AG08396 (cell line): ENCODE results near the gene LAYN.

Source experiments
- DNase-seq: peaks from one replicate; pipeline ENCODE4 v3.0.0; 2012; ENCODE audit warnings: low spot score, mixed read lengths

The LAYN gene

DNA sequence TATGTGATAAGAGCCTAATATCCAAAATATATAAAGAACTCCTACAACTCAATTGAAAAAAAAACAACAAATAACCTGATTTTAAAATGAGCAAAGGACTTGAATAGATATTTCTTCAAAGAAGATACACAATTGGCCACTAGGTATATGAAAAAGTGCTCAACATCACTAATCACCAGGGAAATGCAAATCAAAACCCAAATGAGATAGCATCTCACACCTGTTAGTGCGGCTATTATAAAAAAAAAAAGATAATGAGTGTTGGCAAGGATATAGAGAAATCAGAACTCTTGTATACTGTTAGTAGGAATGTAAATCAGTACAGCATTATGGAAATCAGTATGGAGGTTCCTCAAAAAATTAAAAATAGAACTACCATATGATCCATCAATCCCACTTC lies 55.8 kb downstream of the LAYN start:
- DNase-seq = no peak

DNA sequence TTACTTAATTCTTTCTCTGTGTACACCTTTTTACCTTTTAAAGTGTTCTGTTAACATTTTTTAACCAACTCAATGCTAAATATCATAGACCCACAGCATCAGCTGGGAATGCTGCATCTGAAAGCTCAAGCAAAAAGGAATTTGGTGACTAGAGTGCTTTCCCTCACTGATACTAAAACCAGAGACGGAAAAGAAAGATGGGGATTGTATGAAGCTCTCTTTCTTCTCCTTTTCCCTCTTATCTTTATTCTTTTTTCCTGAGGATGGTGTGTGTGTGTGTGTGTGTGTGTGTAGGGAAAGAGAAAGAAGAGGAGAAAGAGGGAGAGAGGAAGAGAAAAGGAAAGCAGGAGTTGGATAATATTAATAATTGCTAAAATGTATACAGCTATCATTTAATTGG lies 57.6 kb downstream of the LAYN start:
- no peak for DNase-seq

DNA sequence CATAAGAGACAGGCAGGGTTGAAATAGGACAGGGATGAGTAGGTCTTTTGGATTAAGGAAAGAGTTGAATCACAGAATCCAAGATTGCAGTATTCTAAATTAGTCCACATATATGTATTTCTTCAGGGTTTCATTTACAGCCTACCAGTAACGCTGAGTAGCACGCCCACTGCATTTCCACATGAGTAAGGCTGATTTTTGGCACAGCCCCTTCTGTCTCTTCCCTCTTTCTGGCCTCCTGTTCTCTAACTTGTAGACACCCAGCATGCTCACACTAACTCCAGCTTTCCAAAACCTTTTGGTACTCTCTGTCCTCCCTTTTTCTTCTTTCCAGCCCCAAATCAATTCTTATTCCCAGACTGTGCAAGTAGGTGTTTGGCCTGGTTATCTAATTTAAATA lies 58.0 kb downstream of the LAYN start:
- no peak for DNase-seq

DNA sequence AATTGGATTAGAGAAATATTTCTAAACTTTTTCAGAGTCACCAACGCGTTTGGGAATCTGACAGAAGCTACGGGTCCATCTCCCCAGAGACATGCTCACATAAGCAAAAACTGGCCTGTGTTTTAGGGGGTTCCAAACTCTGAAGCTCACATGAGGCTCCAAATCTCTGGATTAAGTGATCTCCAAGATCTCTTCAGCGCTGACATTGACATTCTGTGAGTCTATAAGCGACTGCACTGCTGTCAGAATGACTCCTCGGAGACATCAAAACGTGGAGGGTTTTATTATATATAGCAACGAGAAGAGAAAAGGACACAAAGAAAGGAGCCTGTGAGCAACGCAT lies 61.1 kb downstream of the LAYN start:
- DNase-seq = no peak

DNA sequence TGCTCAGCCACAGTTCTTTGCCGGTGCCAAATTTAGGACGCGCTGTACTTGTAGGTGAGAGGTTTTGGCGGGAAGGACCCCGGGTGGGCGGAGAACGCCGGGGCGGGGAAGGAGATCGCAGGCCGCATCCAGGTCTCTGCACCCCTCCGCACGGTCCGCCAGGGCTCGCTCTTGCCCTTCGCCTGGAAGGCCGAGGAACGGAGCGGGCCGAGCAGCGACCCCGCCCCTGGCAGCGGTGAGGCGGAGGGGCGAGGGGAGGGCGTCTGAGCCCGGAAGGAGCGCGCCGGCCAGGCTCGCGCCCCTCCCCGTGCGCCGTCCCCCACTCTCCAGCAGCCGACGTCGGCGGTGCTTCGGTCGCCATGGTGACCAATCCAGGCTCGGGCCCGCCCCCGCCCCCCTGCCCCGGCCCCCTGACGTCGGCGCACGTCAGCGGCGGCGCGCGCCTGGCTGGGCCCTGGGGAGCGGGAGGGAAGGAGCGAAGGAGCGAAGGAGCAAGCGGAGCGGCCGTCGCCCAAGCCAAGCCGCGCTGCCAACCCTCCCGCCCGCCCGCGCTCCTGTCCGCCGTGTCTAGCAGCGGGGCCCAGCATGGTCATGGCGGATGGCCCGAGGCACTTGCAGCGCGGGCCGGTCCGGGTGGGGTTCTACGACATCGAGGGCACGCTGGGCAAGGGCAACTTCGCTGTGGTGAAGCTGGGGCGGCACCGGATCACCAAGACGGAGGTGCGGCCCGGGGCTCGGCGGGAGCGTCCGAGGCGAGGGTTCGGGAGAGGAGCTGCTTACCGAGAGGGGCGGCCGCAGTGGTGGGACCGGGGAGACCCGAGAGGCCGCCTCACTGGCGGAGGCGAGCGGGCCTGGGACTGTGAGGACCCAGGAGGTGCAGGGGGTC lies 61.7 kb downstream of the LAYN start, which contains the start of gene SIK2:
Gene SIK2 (plus strand): TSS at position 471 of the 886 bp plus-strand sequence. CDS start 115 bp downstream, at position 586.
- DNase-seq = peak; percentile 96

DNA sequence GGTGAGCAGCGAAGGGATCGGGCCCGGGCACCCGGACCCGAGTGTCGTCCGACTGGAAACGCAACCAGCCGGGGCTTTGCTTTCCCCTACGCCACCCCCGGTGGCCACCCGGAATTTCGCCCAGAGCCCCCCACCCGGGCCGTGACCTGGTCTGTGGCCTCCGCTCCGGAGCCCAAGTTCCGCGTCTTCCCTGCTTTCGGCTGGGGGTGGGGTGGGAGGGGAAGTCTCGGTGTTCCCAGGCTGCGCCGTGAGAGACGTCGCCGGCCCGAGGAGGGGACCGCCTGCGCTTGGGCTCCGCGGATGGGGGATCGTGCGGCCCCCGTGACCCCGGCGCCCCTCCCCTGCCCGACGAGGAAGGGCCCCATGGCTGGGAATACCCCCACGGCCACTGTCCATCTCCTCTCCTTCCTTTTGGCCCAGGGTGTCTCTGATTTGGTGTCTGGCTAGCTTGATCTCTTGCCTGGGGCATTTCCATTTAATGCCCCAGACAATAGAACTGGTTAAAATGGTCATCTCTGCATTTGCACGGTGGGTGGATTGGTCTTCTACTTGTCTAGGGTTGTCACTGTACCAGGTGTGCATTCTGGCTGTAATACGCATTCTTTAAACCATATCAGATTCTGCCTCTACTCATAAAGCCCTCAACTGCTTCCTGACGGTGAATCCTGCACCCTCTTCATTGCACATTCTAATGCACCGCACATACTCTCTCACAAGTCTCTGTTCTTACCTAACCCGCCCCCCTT lies 62.5 kb downstream of the LAYN start:
- DNase-seq = peak; percentile 50

DNA sequence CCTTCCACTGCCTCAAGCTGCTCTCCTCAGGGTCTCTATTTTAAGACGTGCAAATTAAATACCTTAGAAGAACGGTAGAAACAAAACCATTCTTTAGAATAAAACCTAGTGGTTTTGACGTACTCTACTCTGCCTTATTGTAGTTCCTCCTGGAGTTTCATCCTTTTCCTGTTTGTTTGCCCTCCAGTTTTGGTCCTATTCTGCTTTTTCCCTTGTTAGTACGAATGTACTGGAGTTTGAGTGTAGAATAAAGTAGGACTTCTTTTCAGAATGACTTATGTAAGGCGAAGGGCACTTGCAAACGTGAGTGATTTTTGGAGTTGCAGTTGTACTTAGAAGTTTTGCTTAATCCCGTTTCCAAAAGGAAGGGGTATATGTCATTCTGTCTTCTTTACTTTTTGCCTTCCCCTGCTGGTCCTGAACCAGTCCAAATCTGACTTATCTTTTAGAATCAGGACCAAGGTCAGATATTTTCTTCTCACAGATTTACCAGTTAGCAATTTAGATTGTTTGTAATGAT lies 63.2 kb downstream of the LAYN start:
- DNase-seq = no peak

DNA sequence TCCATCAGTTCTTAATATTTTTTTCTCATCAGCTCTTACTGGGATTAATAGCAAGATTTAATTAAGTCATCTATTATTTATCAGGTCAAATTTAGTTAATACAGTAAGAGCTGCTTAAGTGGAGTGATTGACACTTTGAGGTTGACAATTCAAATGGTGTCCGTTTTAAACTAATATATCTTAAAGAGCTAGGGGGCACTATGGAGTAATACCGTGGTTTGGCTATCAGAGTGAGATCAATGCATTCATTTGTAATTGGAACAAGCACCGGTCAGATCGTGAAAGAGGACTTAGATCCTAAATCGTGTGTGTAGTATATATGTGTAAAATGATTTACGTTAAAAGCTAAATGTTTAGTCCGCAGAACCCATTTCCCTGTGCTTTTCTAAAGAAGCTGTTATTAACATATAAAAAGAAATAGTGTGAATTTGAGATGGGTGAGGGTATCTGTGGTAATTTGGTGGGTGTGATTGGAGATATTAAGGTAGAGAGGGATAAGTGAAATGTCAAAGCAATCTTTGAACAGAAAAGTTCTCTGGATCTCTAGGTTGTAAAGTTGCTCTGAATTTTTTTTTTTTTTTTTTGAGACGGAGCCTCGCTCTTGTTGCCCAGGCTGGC lies 64.0 kb downstream of the LAYN start:
- DNase-seq = no peak

DNA sequence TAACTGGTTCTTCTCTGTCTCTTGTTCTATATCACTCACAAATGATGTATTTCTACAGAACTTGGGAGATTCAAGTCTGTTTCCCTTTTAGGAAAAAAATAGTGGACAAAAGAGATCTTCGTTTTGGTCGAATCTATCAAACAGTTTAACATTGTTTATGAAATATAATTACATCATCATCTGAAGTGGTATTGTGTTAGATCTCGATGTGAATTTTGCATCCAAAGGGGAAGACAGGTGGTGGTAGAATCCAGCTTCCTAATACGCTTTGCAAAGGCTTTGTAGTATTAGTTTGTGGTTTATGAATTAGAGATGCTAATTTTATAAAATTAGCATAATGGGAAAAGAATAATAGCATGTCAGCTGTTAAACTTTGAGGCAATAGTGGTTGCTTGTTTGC lies 65.2 kb downstream of the LAYN start:
- no peak for DNase-seq

DNA sequence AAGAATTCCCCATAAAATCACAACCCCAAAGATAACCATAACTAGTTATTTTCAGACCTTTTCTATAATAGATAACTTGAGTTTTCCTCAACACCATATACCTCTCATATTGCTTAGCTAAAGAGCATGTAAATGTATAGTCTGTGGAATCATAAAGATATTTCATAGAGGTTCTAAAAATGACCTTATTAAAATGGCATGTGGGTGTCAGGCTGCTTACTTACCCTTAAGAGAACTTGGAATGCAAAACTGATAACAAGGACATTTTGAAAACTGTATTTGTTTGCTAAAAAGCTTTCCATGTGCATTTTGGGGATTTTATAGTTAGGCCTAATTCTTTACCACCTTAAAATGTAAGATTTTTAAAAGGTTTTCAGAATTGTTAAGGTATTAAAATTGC lies 66.5 kb downstream of the LAYN start:
- DNase-seq = no peak

DNA sequence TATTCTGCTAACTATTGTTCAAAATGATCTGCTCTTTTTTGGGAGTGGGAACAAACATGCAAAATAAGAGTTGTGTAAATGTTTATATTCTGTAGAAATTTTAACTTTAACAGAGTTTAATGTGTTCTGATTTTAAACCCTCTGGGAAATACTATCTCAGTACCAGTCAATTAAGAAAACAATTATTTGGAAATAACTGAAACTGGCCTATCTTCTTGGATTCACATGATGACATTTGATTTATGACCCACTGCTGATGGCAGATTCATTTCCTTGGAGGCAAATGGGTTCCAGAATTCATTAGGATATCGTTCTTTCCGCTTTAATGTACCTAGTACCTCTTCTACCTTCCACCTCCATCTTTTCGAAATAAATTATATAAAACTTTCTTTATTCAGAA lies 67.2 kb downstream of the LAYN start:
- no peak for DNase-seq
